GM21619 (cell line): ENCODE results near the gene WIZ.

Experiments used
- ATAC-seq: cut with Tn5 transposase; IDR thresholded peaks from one replicate; pipeline ENCODE4 v1.9.1; 2021; ENCODE audit not compliant: unreplicated experiment

WIZ gene

GRCh38 chr19:15379083-15379998 lies 70.4 kb downstream of the WIZ start, which contains the start of gene AKAP8:
Gene AKAP8 (minus strand): TSS chr19:15379787. CDS start chr19:15379731, 56 bp downstream.
- peak; percentile 73 for ATAC-seq

GRCh38 chr19:15378534-15379082 lies 71.1 kb downstream of the WIZ start:
- no peak for ATAC-seq

- no peak for ATAC-seq
These were observed 74.8 kb downstream of the WIZ start for GRCh38 chr19:15374796-15375440.

- ATAC-seq = no peak
These were observed 75.6 kb downstream of the WIZ start for GRCh38 chr19:15374105-15374651.

- ATAC-seq = no peak
These were observed 76.1 kb downstream of the WIZ start for GRCh38 chr19:15373644-15374043.

- no peak for ATAC-seq
These were observed 76.9 kb downstream of the WIZ start for GRCh38 chr19:15372891-15373301.

GRCh38 chr19:15372470-15372869 lies 77.3 kb downstream of the WIZ start:
- ATAC-seq = no peak

- ATAC-seq = no peak
These were observed 77.9 kb downstream of the WIZ start for GRCh38 chr19:15371786-15372380.

GRCh38 chr19:15371119-15371518 lies 78.6 kb downstream of the WIZ start:
- ATAC-seq = no peak
